ENCODE results near the gene POU2F2.
"Not testable (repeated sequence)": the region's sequence is repeated elsewhere in the genome, so short reads cannot be mapped to it uniquely, and the experiment has no call there.

POU2F2 gene

GRCh38 chr19:42124386-42124901, 7.8 kb downstream of the POU2F2 start:
- no peak for DNase-seq (ENCODE audit: low read depth)

DNA sequence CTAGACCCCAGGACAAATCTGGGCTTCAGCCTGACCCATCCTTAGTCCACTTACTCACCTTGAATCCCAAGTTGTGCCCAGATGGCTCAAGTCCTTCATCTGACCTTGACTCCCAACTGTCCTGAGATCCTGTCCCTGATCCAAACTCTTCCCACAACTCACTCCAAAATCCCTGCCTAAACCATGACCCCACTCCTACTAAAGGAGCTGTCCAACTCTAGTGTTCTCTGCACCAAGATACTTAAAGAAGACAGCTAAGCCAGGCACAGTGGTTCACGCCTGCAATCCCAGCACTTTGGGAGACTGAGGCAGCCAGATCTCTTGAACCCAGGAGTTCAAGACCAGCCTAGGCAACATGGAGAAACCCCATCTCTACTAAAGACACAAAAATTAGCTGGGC, 8.5 kb downstream of the POU2F2 start:
- no peak for DNase-seq (ENCODE audit: low read depth)

DNA sequence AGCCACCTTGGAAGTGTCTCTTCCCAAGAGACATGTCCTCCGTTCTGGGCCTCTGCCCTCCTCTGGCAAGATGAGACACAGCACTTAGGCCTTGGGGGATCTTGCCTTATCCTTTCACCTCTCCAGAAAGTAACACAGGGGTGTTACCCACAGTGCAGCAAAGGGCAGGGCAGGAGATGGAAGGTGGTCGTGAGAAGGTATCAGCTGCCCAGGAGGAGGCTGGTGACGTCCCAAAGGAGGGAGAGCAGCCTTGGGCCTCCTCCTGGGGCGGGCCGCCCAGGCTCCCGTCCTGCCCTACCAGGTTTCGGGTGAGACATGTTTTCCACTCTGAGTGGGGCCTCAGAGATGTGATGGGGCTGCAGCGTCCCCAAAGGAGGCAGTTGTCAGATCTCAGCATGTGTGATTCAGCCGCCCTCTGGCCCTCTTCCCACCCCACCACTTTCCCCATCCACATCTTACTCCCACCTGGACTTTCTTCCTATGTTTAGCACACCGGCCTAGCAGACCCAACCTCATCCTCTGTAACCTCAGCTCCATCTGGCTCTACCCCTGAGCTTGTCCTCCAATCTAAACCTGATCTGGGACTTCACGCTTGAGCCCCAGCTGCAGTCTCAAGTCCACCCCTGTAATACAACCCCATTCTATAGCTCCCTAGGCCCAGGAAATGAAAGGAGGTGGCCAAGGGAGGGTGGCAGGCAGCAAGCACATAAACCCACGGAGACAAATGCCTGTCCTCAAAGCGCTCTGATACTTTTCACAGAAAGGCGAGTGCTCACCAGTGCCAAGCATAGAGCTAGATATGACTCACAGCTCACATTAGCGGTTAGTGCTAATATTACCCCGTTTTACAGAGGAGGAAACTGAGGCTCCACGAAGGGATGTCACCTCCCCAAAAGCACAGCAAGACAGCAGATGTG, 9.3 kb downstream of the POU2F2 start:
- DNase-seq (ENCODE audit: low read depth) = peak; percentile 76

DNA sequence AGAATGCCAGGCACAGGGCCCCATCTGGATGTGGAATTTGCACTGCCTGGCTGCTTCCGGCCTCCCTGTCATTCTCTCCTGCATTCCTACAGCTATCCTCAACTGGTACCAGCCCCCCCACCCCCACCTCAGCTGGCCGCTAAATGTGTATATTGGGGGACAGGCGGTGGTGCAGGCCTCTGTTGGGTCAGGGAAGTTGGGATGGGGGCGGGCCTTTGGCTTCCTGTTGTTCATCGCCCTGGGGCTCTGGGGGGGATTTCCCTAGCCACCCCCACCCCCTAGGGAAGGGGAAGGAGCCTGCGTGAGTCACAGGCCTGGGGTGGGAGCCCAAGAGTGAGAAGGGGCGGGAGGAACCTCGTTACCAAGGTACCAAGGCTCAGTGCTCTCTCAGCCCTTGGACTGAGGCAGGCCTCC, 10.6 kb downstream of the POU2F2 start:
- DNase-seq (ENCODE audit: low read depth) = peak; percentile 91

DNA sequence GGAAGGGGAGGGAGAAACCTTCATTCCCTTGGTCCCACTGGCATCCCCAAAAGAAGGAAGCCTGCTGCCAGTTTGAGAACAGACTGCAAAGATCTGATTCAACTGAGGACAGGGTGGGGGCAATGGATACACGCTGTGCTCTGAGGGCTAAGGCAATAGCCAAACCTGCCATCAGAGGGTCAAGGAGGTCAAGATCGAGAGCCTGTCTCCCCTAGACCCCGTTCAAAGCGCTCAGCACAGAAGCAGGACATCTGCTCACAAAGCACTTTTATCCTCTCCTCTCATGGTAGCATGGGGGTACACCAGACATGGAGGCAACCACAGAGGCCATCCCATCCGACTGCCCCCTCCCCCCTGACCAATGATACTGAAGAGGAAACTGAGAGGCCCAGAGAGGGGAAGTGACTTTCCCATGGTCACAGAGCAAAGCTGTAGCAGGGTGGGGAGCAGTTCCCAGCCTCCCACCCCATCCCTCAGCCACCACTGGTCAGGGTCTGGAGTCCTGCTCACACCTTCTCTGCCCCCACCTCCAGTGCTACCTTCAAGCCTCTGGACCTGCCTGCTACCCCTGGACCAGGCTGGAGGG, 11.1 kb downstream of the POU2F2 start:
- no peak for DNase-seq (ENCODE audit: low read depth)

DNA sequence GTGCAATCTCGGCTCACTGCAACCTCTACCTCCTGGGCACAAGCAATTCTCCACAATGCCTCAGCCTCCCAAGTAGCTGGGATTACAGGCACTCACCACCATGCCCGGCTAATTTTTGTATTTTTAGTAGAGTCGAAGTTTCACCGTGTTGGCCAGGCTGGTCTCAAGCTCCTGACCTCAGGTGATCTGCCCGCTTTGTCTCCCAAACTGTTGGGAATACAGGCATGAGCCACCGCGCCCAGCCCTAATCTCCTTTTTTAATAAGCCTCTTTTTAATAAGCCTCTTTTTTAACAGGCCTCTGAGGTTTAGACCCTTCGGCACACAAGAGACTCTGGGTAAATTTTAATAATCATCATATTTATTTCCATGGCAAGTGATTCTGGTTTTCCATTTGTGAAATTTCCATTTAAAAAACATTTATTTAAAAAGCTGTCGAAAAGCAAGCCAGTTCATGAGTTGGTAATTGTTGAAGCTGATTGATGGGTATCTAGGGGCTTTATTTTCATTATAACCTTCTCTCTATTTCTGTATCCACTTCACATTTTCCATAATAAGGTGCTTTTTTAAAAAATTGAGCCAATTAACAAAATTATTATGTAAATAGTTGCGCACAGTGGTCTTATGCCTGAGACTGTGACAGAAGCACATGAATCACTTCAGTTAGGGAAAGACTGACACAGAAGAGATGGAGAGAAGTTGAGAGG, 11.8 kb downstream of the POU2F2 start:
- DNase-seq (ENCODE audit: low read depth) = no peak

DNA sequence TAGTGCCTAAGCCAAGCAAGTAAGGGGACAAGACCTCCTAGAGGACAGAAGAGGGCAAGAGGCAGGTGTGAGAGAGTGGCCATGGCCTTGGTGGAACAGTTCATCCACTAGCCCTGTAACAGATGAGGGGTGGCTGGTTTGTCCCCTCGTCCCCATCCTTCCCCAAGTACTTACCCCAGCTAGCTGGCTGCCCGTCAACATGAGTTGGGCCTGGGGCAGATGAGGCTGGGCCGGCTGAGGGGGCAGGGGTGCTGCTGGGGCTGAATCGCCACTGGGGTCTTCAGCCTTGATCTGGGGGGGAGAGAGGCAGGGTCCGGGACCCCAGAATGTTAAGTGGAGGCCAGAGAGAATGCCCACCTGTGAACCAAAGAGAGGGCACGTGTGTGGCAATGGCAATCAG, 15.2 kb downstream of the POU2F2 start:
- no peak for DNase-seq (ENCODE audit: low read depth)

DNA sequence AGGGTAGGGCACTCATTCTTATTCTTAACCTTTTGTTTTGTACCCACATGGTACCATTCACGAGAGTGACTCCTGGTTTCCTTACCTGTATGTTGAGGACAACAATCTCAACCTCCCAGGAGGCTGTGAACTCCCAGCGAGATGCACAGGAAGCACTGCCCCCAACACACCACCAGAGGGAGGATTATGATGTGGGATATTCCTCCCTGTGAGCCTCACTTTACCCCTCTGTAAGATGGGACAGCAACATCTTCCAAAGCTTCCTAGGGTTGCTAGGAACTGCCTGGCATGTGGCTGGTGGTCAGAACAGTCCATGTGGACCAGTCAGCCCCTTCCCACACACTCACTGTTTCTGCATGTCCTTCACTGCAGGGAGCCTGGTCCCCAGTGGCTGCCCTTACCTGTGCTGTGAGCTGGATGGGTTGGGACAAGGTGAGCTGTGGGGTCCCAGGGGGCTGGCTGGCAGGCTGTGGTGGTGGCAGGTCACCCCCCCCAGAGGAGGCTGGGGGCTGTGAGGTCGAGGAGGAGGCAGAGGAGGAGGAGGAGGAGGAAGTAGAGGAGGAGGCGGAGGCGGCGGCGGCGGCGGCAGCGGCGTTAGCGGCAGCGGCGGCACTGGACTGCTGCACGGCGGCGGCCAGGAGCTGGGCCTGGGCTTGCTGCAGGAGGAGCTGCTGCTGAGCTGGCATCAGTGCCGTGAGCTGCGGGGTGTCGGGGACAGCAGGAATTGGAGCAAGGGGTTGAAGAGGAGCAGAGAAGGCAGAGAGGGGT, 15.8 kb downstream of the POU2F2 start:
- DNase-seq (ENCODE audit: low read depth) = no peak

DNA sequence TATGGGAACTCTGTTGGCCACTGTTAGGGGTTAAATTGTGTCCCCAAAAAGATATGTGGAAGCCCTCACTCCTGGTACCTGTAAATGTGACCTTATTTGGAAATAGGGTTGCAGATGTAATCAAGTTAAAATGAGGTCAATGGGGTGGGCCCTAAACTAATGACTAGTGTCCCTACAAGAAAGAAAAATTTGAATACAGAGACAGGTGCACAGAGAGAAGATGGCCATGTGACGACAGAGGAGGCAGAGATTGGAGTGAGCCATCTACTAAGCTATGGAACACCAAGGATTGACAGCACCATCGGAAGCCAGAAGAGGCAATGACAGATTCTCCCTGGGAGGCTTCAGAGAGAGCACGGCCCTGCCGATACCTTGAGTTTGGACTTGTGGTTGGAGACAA, 16.5 kb downstream of the POU2F2 start:
- no peak for DNase-seq (ENCODE audit: low read depth)

DNA sequence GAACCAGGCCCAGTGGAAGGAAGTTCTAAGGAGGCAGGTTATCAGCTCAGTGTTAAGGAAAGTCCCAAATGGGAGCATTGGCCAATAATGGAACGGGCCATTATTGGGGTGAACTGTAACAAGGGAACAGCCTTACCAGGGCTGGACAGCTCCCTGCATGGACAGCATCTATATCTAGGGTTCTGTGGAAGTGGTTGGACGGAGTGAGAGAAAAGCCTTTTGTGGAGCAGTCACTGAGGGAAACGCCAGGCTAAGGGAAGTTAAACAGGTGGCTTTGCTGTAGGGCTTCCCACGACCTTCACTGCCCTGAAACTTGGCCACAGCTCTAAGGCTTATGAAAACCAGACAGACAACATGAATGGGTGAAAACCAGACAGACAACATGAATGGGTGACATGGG, 17.0 kb downstream of the POU2F2 start:
- DNase-seq (ENCODE audit: low read depth) = no peak

GRCh38 chr19:42114412-42114811, 17.8 kb downstream of the POU2F2 start:
- no peak for DNase-seq (ENCODE audit: low read depth)

DNA sequence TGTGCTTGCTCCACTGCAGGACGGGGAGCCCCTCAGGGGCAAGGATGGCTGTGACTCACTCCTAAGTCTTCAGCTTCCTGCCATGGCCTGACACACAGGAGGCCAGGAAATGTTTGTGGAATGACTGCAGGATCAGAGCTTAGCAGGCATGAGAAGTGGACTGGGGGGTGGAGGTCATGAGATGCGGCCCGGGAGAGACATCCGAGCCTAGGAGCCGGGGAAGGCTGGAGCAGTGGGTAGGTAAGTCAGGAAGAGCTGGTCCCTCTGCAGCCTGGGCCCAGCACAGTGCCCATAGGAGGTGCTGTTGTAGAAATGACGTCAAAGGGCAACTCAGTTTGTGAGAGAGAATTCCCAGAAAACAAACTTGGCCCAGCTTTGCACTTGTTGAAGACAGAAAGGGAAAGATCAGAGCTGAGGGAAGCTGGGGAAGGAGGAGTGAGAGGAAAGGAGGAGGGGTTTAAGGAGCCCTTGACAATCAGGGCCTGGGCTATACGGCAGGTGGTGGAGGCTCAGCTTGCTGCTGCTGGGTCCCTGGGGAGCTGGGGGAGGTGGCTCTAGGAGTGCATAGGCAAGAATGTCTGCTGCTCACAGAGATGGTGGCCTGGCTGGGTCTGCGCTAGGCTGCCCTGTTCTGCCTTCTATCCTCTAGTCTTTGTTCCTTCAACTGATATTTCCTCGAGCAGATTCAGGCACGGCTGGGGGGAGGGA, 18.5 kb downstream of the POU2F2 start:
- DNase-seq (ENCODE audit: low read depth) = no peak

GRCh38 chr19:42111811-42112210, 20.4 kb downstream of the POU2F2 start:
- DNase-seq (ENCODE audit: low read depth) = no peak

GRCh38 chr19:42111384-42111783, 20.9 kb downstream of the POU2F2 start:
- no peak for DNase-seq (ENCODE audit: low read depth)

GRCh38 chr19:42110658-42111057, 21.6 kb downstream of the POU2F2 start:
- DNase-seq (ENCODE audit: low read depth) = no peak

GRCh38 chr19:42109896-42110295, 22.4 kb downstream of the POU2F2 start:
- DNase-seq (ENCODE audit: low read depth) = no peak

- peak; percentile 82 for DNase-seq (ENCODE audit: low read depth)
These were observed 23.5 kb downstream of the POU2F2 start for GRCh38 chr19:42108527-42109389.

DNA sequence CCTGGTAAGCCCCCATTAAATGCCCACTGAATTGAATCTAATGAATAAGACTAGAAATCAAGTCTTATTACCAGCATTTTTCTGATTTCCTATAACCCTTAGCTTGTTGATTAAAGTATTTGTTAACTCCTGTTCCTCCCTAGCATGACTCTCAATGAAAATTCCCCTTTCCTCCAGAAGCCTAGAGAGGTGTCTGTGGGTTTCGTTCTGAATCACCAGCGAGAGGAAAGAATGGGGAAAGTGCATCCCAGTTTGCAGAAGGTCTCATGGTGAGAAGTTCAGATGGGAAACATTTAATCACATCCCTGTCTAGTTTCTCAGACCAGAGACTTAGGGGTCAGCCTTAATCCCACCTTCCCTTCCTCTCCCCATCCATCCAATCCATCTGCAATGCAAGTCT, 26.9 kb downstream of the POU2F2 start:
- no peak for DNase-seq (ENCODE audit: low read depth)

- no peak for DNase-seq (ENCODE audit: low read depth)
These were observed 29.4 kb downstream of the POU2F2 start for GRCh38 chr19:42102877-42103276.

- not testable (repeated sequence) for DNase-seq (ENCODE audit: low read depth)
These were observed 32.0 kb downstream of the POU2F2 start for GRCh38 chr19:42100241-42100640.
